Measurements from ENCODE around the gene ASCL4. TPM values are rescaled to one million over a fixed set of nuclear protein-coding genes. Genes with fewer than 3 reads are reported as not detected.

The ASCL4 gene
- polyA plus RNA-seq, 3 donors: not detected

- Histone ChIP-seq H3K79me2 (ENCODE audit: insufficient read depth, low read length) (no peaks in the 10 kb centered on the region), H3K36me3 (replicated peaks in 1 of 2; ENCODE audit: control insufficient read depth in 1 of 2, insufficient read depth in 2 of 2, low read length in 2 of 2) (no peaks in the 10 kb centered on the region), H4K20me1 (ENCODE audit: insufficient read depth, low read length) (no peaks in the 10 kb centered on the region), H3K9me3 (replicated peaks in 1 of 2; ENCODE audit: control insufficient read depth in 1 of 2, insufficient read depth in 1 of 2, low read length in 2 of 2) (no peaks in the 10 kb centered on the region), H3K27me3 (ENCODE audit: control insufficient read depth in 2 of 2, insufficient read depth in 2 of 2, low read length in 2 of 2) (no peaks in the 10 kb centered on the region), H3K4me1 (ENCODE audit: control insufficient read depth in 1 of 2, insufficient read depth in 2 of 2, low read length in 2 of 2) (peaks cover 12 to 13% of the 10 kb centered on the region in 2 donors), H3K4me3 (replicated peaks in 1 of 3; ENCODE audit: low read depth in 2 of 3, low read length in 3 of 3) (no peak overlapping the region), H3K4me2 (replicated peaks; ENCODE audit: extremely low read depth, low read length, poor library complexity, severe bottlenecking) (no peak overlapping the region), H3K9ac (ENCODE audit: insufficient read depth, low read length, poor library complexity, severe bottlenecking) (no peak overlapping the region), H3K27ac (ENCODE audit: low read depth in 1 of 2, low read length in 2 of 2) (no peak overlapping the region), H2AFZ (ENCODE audit: insufficient read depth, low read depth, low read length, poor library complexity, severe bottlenecking) (no peak overlapping the region)
- Mint-ChIP-seq H3K9me3 (peaks cover 4 to 21% (median 17%) of the 10 kb centered on the region in 7 donors), H3K27me3 (ENCODE audit: low read depth in 3 of 3) (peaks cover 1 to 3% (median 1%) of the 10 kb centered on the region in 3 donors), H3K36me3 (no peaks in the 10 kb centered on the region), H3K27ac (no peak overlapping the region), H3K4me3 (no peak overlapping the region), H3K4me1 (peaks cover 15% of the 10 kb centered on the region)
- WGBS (ENCODE audit: insufficient coverage): no CpG with 5 or more reads among the region's 2 CpGs
- no peak for TF ChIP-seq CTCF (IDR thresholded peaks at IDR 0.05)
- DNase-seq: no peak
- intact Hi-C loops (cut with micrococcal nuclease): no loop called here
Observed at GRCh38 chr12:107788281-107788680, 13.8 kb downstream of the ASCL4 start.

GRCh38 chr12:107788690-107789458 is 14.4 kb downstream of the ASCL4 start:
- peaks cover 7% of the 10 kb centered on the region in 2 donors for H3K4me1 ChIP-seq (ENCODE audit: control insufficient read depth in 1 of 2, insufficient read depth in 2 of 2, low read length in 2 of 2)
- H2AFZ ChIP-seq (ENCODE audit: insufficient read depth, low read depth, low read length, poor library complexity, severe bottlenecking): no peak overlapping the region
- no peaks in the 10 kb centered on the region for H3K27me3 ChIP-seq (ENCODE audit: control insufficient read depth in 2 of 2, insufficient read depth in 2 of 2, low read length in 2 of 2)
- peaks cover 4 to 21% (median 17%) of the 10 kb centered on the region in 7 donors for H3K9me3 Mint-ChIP-seq
- no peaks in the 10 kb centered on the region for H3K9me3 ChIP-seq (replicated peaks in 1 of 2; ENCODE audit: control insufficient read depth in 1 of 2, insufficient read depth in 1 of 2, low read length in 2 of 2)
- H3K4me1 Mint-ChIP-seq: peaks cover 9% of the 10 kb centered on the region
- no peak overlapping the region for H3K4me3 ChIP-seq (replicated peaks in 1 of 3; ENCODE audit: low read depth in 2 of 3, low read length in 3 of 3)
- H3K27ac Mint-ChIP-seq: no peak overlapping the region
- no peaks in the 10 kb centered on the region for H3K79me2 ChIP-seq (ENCODE audit: insufficient read depth, low read length)
- no peaks in the 10 kb centered on the region for H4K20me1 ChIP-seq (ENCODE audit: insufficient read depth, low read length)
- DNase-seq: no peak
- intact Hi-C loops (cut with micrococcal nuclease): no loop called here
- peaks cover 1 to 3% (median 3%) of the 10 kb centered on the region in 3 donors for H3K27me3 Mint-ChIP-seq (ENCODE audit: low read depth in 3 of 3)
- no peaks in the 10 kb centered on the region for H3K36me3 Mint-ChIP-seq
- no peak overlapping the region for H3K9ac ChIP-seq (ENCODE audit: insufficient read depth, low read length, poor library complexity, severe bottlenecking)
- no peak overlapping the region for H3K4me2 ChIP-seq (replicated peaks; ENCODE audit: extremely low read depth, low read length, poor library complexity, severe bottlenecking)
- 85% methylated on average over 8 of the region's 17 CpGs for WGBS (ENCODE audit: insufficient coverage)
- no peak for TF ChIP-seq CTCF (IDR thresholded peaks at IDR 0.05)
- no peak overlapping the region for H3K4me3 Mint-ChIP-seq
- no peaks in the 10 kb centered on the region for H3K36me3 ChIP-seq (replicated peaks in 1 of 2; ENCODE audit: control insufficient read depth in 1 of 2, insufficient read depth in 2 of 2, low read length in 2 of 2)
- no peak overlapping the region for H3K27ac ChIP-seq (ENCODE audit: low read depth in 1 of 2, low read length in 2 of 2)
